Measurements from ENCODE around the gene EFNB2.

- TF ChIP-seq CTCF (IDR thresholded peaks at IDR 0.05; ENCODE audit: low read depth, low read length) (no peak), MAX (IDR thresholded peaks at IDR 0.05; ENCODE audit: low read depth, low read length) (no peak), POLR2A (IDR thresholded peaks at IDR 0.05; ENCODE audit: extremely low read depth, insufficient read length) (no peak)
Observed at GRCh38 chr13:106467427-106468122, 67.9 kb downstream of the EFNB2 start.

Measured in NB4 (cell line).